Activated gamma-delta T cell treated with anti-CD3 and anti-CD28 coated beads, Interleukin-2, amount 50 U/mL, for 16 hours (primary cell): ENCODE measurements around the gene TSNAX.

ENCODE experiments used
- DNase-seq: peaks from one replicate; pipeline ENCODE4 v3.0.0-alpha.2; 2020; ENCODE audit warnings: low read depth

The TSNAX gene

GRCh38 chr1:231518485-231519034 is 9.9 kb upstream of the TSNAX start:
- DNase-seq, result no peak

GRCh38 chr1:231519166-231519565 is 9.3 kb upstream of the TSNAX start:
- DNase-seq, result no peak

- no peak for DNase-seq
Measured at GRCh38 chr1:231522038-231522437, 6.4 kb upstream of the TSNAX start.

- DNase-seq, result no peak
Measured at GRCh38 chr1:231522931-231523642, 5.4 kb upstream of the TSNAX start.

- no peak for DNase-seq
Measured at GRCh38 chr1:231523816-231524215, 4.7 kb upstream of the TSNAX start.

GRCh38 chr1:231526536-231526935 is 1.9 kb upstream of the TSNAX start:
- DNase-seq, result no peak

- no peak for DNase-seq
Measured at GRCh38 chr1:231527586-231528171, 790 bp upstream of the TSNAX start.

GRCh38 chr1:231533240-231533639 is 4.8 kb downstream of the TSNAX start:
- no peak for DNase-seq

- DNase-seq, result no peak
Measured at GRCh38 chr1:231534703-231535159, 6.3 kb downstream of the TSNAX start.

- DNase-seq, result no peak
Measured at GRCh38 chr1:231536099-231536498, 7.6 kb downstream of the TSNAX start.

- no peak for DNase-seq
Measured at GRCh38 chr1:231540847-231541246, 12.4 kb downstream of the TSNAX start.

GRCh38 chr1:231541842-231542241 is 13.4 kb downstream of the TSNAX start:
- no peak for DNase-seq

GRCh38 chr1:231544943-231545592 is 16.6 kb downstream of the TSNAX start:
- no peak for DNase-seq

GRCh38 chr1:231546693-231547092 is 18.2 kb downstream of the TSNAX start:
- DNase-seq, result no peak

GRCh38 chr1:231549733-231550447 is 21.4 kb downstream of the TSNAX start:
- DNase-seq, result no peak

- no peak for DNase-seq
Measured at GRCh38 chr1:231550448-231550781, 21.9 kb downstream of the TSNAX start.

- no peak for DNase-seq
Measured at GRCh38 chr1:231553320-231553719, 24.9 kb downstream of the TSNAX start.

- no peak for DNase-seq
Measured at GRCh38 chr1:231554969-231555368, 26.5 kb downstream of the TSNAX start.

- no peak for DNase-seq
Measured at GRCh38 chr1:231557411-231557810, 28.9 kb downstream of the TSNAX start.

- no peak for DNase-seq
Measured at GRCh38 chr1:231557898-231558707, 29.6 kb downstream of the TSNAX start.

GRCh38 chr1:231558708-231559185 is 30.3 kb downstream of the TSNAX start:
- no peak for DNase-seq
